ENCODE results near the gene PLEKHS1.
"Not testable (repeated sequence)": the region's sequence is repeated elsewhere in the genome, so short reads cannot be mapped to it uniquely, and the experiment has no call there.

The PLEKHS1 gene

GRCh38 chr10:113742466-113742865, 9.0 kb upstream of the PLEKHS1 start:
- no peak for DNase-seq

- DNase-seq, result no peak
Observed at GRCh38 chr10:113743594-113743993, 7.9 kb upstream of the PLEKHS1 start.

GRCh38 chr10:113745374-113745773, 6.1 kb upstream of the PLEKHS1 start:
- no peak for DNase-seq

DNA sequence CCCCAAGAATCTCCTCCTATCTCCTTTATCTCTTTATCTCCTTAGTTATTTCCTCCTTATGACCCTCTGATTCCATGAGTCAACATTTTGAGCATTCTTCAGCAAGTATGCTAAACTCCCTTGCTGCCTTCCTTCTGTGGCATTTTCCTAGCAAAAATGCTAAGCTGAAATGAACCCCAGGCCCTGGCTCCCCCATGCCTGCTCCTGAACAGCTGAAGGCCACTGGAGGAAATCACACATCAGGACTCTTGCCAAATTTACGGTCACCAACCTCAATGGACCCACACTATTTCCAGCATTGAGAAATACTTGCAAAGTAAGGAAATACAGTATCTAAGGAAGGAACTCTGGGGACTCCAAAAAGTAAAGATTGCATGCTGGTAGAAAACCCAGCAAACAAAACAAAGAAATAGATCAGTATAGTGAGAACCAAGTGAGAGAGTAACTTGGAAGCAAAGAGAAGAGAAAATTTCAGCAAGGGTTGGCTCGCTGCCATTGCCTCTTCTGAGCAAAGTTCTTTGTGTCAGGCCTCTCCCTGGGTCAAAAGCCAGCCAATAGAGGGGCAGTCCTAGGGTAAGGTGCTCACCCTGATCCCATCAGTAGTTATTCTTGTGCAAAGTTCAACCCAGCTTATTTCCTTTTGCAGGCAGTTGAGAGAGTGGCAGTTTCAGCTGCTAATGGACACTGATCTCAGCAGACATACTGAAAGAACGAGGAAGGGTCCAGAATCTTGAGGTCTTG, 5.1 kb upstream of the PLEKHS1 start:
- no peak for DNase-seq

DNA sequence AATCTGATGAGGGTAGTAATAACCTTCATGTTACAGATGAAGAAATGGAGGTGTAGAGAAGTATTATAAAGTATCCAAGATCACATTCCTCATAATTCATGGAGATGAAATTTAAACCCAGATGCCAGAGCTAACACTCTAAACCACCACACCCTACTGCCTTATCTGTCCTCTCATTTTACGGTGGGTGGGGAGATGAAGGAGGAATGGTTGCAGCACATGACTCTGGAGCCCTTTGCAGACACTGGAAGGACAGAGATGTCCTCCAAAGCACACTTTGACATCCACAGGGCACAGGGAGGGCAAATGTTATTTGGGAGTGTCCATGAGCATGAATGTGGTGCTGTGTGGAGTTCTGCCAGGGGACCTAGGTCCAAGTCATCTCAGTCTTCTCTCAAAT, 1.1 kb downstream of the PLEKHS1 start:
- no peak for DNase-seq

DNA sequence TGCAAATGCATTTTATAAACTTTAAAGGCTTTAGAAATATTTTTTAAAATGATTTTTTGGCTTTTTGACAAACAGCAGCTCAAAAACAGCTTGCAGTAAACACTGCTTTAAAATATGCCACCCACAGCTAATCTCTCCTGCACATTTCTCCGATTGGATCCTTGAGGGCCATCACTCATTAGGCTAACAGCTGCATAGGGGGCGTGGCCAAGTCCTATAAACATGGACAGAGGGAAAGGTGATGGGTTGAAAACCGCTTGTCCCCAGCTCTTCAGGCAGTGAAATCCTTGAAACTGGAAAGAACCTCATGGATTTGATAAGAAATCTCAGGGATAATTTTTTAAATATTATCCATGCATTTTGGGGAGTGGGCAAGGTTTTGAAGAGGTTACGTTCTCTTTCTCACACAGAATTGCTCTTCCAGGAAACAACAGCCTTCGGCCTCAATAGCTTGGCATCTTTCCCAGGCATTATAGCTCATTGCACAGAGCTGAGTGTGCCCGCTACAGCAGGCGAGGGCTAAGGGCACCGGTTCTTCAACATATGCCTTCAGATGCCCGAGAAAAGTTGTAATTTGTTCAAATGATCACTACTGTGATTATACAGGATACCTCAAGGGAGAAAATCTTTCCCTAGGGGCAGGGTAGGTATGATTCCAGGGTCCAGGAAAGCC, 1.7 kb downstream of the PLEKHS1 start:
- no peak for DNase-seq

GRCh38 chr10:113754125-113754524, 2.6 kb downstream of the PLEKHS1 start:
- DNase-seq, result no peak

- no peak for DNase-seq
Observed at GRCh38 chr10:113754768-113755167, 3.3 kb downstream of the PLEKHS1 start.

GRCh38 chr10:113756940-113757543, 5.6 kb downstream of the PLEKHS1 start:
- no peak for DNase-seq

DNA sequence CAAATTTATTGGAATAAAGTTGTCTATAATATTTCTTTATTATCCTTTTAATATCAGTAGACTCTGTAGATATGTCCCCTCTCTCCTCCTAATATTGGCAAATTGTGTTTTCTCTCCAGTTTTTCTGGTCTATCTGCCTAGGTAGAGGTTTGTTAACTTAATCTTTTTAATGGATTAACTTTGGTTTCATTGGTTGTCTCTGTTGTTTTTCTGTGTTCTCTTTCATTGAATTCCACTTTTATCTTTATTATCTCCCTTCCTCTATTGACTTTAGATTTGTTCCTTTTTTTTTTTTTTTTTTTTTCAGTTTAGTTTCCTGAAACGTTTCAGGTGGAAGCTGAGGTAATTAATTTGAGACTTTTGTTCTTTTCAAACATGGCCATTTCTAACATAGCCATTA, 10.6 kb downstream of the PLEKHS1 start:
- DNase-seq, result no peak

DNA sequence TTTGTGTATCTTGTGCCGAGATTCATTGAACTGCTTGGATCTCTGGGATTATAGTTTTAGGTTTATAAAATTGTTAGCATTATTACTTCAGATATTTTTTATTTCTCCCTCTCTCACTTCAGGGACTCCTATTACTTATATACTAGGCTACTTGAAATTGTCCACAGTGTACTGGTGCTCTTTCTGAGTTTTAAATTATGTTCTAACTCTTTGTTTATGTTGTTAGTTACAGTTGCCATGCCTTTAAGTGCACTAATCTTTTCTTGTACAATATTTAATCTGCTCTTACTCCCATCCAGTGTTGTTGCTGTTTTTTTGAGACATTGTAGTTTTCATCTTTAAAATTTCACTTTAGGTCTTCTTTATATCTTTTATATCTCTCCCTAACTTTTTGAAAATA, 13.1 kb downstream of the PLEKHS1 start:
- DNase-seq, result no peak

- DNase-seq, result no peak
Observed at GRCh38 chr10:113765910-113766309, 14.4 kb downstream of the PLEKHS1 start.

DNA sequence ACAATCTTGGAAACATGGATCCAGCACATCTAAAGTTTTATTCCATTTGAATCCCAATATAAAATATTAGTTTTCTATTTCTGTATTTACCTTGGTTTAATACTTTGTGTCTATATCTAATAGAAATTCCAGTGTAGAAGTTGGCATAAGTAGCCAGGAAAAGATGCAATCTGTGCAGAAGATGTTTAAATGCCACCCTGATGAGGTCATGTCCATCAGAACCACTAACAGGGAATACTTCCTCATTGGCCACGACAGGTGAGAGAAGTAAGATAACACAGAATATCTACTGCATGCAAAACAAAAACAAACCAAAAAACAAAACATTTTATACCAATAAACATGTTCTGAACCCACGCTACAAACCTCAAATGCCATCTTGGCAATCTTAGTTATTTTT, 15.7 kb downstream of the PLEKHS1 start:
- DNase-seq, result no peak

GRCh38 chr10:113770346-113770745, 18.9 kb downstream of the PLEKHS1 start:
- DNase-seq, result no peak

DNA sequence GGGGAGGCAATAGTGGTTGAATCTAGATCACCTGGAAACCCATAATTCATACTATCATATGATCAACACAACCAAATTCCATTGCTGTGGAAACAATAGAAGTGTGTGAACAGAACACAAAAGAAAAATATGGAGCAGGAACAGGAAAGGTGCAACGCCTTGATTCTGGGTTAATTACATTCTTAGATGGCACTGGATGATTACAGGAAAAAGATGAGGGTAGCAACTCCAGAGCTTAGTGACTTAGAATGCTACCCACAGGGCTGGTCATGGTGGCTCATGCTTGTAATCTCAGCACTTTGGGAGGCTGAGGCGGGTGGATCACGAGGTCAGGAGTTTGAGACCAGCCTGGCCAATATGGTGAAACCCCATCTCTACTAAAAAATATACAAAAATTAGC, 19.6 kb downstream of the PLEKHS1 start:
- DNase-seq, result not testable (repeated sequence)

DNA sequence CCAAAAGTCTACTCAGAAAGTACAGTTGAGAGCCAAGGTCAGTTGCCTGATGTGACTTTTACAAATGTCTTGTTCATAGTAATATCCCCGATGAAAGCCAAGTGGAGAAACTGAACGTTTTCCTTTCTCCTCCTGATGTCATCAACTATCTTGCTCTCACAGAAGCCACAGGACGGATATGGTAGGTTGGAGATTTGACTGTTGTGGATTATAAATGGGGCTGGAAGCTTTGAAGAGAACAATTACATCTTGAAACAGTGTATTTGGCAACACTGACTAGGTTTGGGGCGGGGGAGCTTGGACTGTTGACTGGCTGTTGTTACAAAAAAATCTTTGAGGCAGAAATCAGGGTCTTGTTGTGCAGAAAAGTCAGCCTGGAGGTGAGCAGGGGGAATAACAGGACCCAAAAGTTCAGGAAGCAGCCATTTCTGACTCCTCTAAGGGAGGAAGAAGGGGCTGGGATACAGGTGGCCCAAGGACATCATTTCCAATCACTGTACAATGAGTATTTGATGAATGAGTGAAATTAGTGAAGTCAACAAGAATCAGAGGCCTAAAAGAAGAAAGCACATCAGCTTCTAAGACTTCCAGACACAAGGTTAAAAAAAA, 24.3 kb downstream of the PLEKHS1 start:
- no peak for DNase-seq

DNA sequence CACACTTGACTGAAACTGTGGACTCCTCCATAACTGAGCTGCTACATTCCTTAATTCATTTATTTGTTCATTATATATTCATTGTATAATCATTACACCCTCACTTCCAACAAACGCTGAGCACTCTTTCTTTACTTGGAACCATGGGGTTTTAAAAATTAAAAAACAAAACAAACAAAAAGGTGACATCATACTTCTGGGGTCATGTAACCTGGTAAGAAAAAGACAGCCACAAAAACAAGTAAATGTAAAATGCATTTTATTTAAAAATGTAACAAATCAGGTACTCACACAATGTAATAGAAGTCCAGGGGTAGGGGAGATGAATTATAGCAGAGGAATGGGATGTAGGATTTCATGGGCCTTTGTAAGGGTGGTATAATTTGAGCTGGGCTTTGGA, 25.1 kb downstream of the PLEKHS1 start:
- DNase-seq, result no peak

DNA sequence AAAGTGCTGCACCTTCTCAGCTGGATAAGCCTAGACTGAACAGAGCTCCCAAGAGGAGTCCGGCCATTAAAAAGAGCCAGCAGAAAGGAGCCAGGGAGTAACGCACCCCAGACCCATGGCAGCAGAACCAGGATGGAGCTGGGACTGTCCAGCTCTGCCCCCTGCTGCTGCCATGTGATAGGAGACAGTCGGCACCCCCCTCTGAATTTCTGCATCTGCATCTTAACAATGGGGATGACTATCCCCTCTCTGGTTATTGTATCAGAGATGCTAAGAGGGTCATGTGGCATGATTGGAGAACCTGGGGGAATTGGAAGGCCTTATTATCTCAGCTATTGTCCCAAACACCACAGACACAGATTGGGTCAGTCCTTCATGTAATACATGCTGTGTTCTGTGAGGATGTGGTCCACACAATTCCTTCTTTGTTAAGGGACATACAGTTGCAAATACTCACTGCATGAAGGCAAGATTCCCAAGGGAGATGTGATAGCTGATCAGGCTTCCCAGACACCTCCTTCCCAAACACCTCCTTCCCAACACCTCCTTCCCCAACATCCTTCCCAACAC, 29.3 kb downstream of the PLEKHS1 start:
- no peak for DNase-seq

GRCh38 chr10:113782367-113782766, 30.9 kb downstream of the PLEKHS1 start:
- DNase-seq, result no peak

GRCh38 chr10:113782986-113783704, 31.7 kb downstream of the PLEKHS1 start:
- DNase-seq, result no peak

DNA sequence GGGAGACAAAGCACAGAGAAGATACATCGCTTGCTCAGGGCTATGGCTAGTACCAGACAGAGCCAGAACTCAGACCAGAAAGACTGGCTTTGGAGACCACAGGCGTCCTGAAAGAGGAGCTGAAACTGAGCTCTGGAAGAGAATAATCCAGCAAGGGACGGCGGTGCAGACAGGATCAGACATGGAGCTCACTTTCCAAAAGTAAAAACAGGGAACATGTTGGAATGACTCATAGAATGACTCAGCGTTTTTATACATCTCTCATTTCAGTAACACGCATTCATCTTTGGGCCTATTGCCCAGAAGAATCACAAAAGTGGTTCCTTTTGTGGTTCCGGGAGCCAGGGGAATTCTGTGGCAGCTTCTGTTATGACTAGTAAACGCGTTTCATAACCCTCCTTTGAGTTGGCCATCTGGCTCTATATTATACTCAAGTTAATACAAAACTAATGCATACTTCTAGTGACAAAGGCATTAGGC, 37.2 kb downstream of the PLEKHS1 start:
- DNase-seq, result no peak

GRCh38 chr10:113791691-113792090, 40.2 kb downstream of the PLEKHS1 start:
- DNase-seq, result no peak

DNA sequence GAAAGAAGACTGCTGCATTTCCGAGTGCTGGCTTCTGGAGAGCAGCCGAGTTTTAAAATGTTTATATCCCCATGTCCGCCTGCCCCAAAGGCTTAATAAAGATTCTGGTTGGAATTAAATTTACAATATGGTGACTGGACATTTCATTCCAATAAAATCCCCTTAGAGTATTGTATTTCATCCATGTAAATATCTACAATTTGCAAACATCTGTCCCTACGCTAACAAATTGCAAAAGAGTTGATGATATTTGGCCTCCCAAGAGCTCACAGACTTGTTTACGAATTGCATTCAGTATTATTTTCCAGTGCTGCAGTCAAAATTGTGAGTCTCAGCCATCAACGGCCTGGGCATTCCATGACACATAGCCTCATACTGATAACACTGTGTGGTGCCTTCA, 50.1 kb downstream of the PLEKHS1 start:
- no peak for DNase-seq
